HepG2 (cell line): ENCODE results near the gene RYR2. TPM values are rescaled to one million over a fixed set of nuclear protein-coding genes. Genes with fewer than 3 reads are reported as not detected.

Experiments used
- AKNA ChIP-seq: sonication (generic); formaldehyde crosslinking; IDR thresholded peaks from 2 replicates; pipeline ENCODE4 v1.4.0; 2020; ENCODE audit warnings: missing genetic modification reagents, borderline replicate concordance
- CBX5 ChIP-seq: sonication (generic); formaldehyde crosslinking; IDR thresholded peaks from 2 replicates; pipeline ENCODE4 v1.4.0; 2020; ENCODE audit warnings: missing genetic modification reagents, borderline replicate concordance
- DNMT1 ChIP-seq: sonication (generic); formaldehyde crosslinking; IDR thresholded peaks from 2 replicates; pipeline ENCODE4 v1.5.1; 2020; ENCODE audit warnings: mild to moderate bottlenecking, missing genetic modification reagents
- DNMT3B ChIP-seq: conservative IDR thresholded peaks from 2 replicates; pipeline ENCODE4 v1.6.1; 2016; ENCODE audit warnings: missing biosample characterization, control low read depth
- EED ChIP-seq: sonication (generic); formaldehyde crosslinking; IDR thresholded peaks from 2 replicates; pipeline ENCODE4 v1.5.0; 2020; ENCODE audit warnings: mild to moderate bottlenecking, missing genetic modification reagents
- HHEX ChIP-seq: IDR thresholded peaks from 2 replicates; pipeline ENCODE4 v1.6.1; 2016; ENCODE audit warnings: control low read depth
- KDM2A ChIP-seq: sonication (generic); formaldehyde crosslinking; IDR thresholded peaks from 2 replicates; pipeline ENCODE4 v1.4.0; 2020; ENCODE audit warnings: low read depth, missing genetic modification reagents, borderline replicate concordance
- MATR3 ChIP-seq: sonication (generic); formaldehyde crosslinking; IDR thresholded peaks from 2 replicates; pipeline ENCODE4 v1.4.0; 2020; ENCODE audit warnings: missing genetic modification reagents
- NR2C2 ChIP-seq: sonication (generic); formaldehyde crosslinking; IDR thresholded peaks from 2 replicates; pipeline ENCODE4 v1.4.0; 2020; ENCODE audit warnings: missing genetic modification reagents, mild to moderate bottlenecking, moderate library complexity, borderline replicate concordance
- PHF21A ChIP-seq: sonication (generic); formaldehyde crosslinking; IDR thresholded peaks from 2 replicates; pipeline ENCODE4 v1.5.0; 2020; ENCODE audit warnings: mild to moderate bottlenecking, missing genetic modification reagents
- PRMT3 ChIP-seq: sonication (generic); formaldehyde crosslinking; IDR thresholded peaks from 2 replicates; pipeline ENCODE4 v1.8.1; 2022; ENCODE audit warnings: low read depth, mild to moderate bottlenecking, moderate library complexity, missing genetic modification reagents, borderline replicate concordance
- SRSF9 ChIP-seq: fragments of 200-400 bp; formaldehyde crosslinking; IDR thresholded peaks from 2 replicates; pipeline ENCODE4 v1.6.1; 2018; ENCODE audit warnings: borderline replicate concordance, mild to moderate bottlenecking, low read depth, low read length; ENCODE audit not compliant: insufficient read depth, poor library complexity, severe bottlenecking
- SRY ChIP-seq: sonication (generic); formaldehyde crosslinking; IDR thresholded peaks from 2 replicates; pipeline ENCODE4 v1.8.0; 2022; ENCODE audit warnings: mild to moderate bottlenecking, missing genetic modification reagents
- TFDP1 ChIP-seq: IDR thresholded peaks from 2 replicates; pipeline ENCODE4 v1.6.1; 2016; ENCODE audit warnings: missing compliant biosample characterization, missing genetic modification reagents, borderline replicate concordance
- YEATS2 ChIP-seq: sonication (generic); formaldehyde crosslinking; IDR thresholded peaks from 2 replicates; pipeline ENCODE4 v1.4.0; 2020; ENCODE audit warnings: missing genetic modification reagents, borderline replicate concordance
- ZNF501 ChIP-seq: sonication (generic); formaldehyde crosslinking; IDR thresholded peaks from 2 replicates; pipeline ENCODE4 v1.5.1; 2020; ENCODE audit warnings: mild to moderate bottlenecking, moderate library complexity, missing genetic modification reagents
- ZNF549 ChIP-seq: sonication (generic); formaldehyde crosslinking; IDR thresholded peaks from 2 replicates; pipeline ENCODE4 v1.5.0; 2020; ENCODE audit warnings: missing genetic modification reagents
- ZNF557 ChIP-seq: sonication (generic); formaldehyde crosslinking; IDR thresholded peaks from 2 replicates; pipeline ENCODE4 v1.4.0; 2020; ENCODE audit warnings: missing genetic modification reagents
- ZNF607 ChIP-seq: sonication (generic); formaldehyde crosslinking; IDR thresholded peaks from 2 replicates; pipeline ENCODE4 v1.5.1; 2020; ENCODE audit warnings: missing genetic modification reagents, mild to moderate bottlenecking, borderline replicate concordance
- ZNF782 ChIP-seq: sonication (generic); formaldehyde crosslinking; IDR thresholded peaks from 2 replicates; pipeline ENCODE4 v1.4.0; 2020; ENCODE audit warnings: missing genetic modification reagents, mild to moderate bottlenecking, borderline replicate concordance
- ZSCAN22 ChIP-seq: sonication (generic); formaldehyde crosslinking; IDR thresholded peaks from 2 replicates; pipeline ENCODE4 v1.4.0; 2020; ENCODE audit warnings: mild to moderate bottlenecking, missing genetic modification reagents
- polyA plus RNA-seq, 8 experiments: library from polyadenylated mRNA; depleted of rRNA in 3 of 8; stranded (reverse) in 7 of 8; unstranded in 1 of 8; fragments of >200 nt; fragmentation: Illumina TruSeq in 4 of 8; extraction: Trizol in 4 of 8; gene quantifications; 2 replicates each; pipeline versions ENCODE4 v1.2.1 to v1.2.3, GENCODE V29; 2011 to 2016; ENCODE audit warnings: low read depth in 4 of 8, missing spikeins in 1 of 8, mixed read lengths in 1 of 8; ENCODE audit not compliant: insufficient read depth in 1 of 8
- total RNA-seq, 5 experiments: library from RNA; depleted of rRNA; stranded (reverse); fragments of >200 nt; fragmentation: Illumina TruSeq; extraction: Trizol; gene quantifications; 2 replicates each; pipeline ENCODE4 v1.2.3, GENCODE V29; 2016; ENCODE audit warnings: low read depth in 1 of 5

RYR2 gene
- total and polyA plus RNA-seq, 2 of the 13 experiments (the other 11 are each of a cell fraction or from before 2014, with no cell fraction given): not detected

- TF ChIP-seq AKNA (CRISPR knock-in tag) (no peak), ZNF607 (CRISPR knock-in tag) (peak; percentile 67; the same call in 1 of the 2 replicates), EED (0 out of 2 replicates have a peak, but pooled peaks have one; percentile 62), DNMT3B (CRISPR knock-in tag) (0 out of 2 replicates have a peak, but pooled peaks have one; percentile 33), CBX5 (CRISPR knock-in tag) (peak; percentile 91; the same call in 1 of the 2 replicates), PHF21A (CRISPR knock-in tag) (no peak; the same call in 1 of the 2 replicates), SRSF9 (no peak), PRMT3 (CRISPR knock-in tag) (0 out of 2 replicates have a peak, but pooled peaks have one; percentile 54), ZNF501 (peak; percentile 84), ZNF782 (CRISPR knock-in tag) (peak; percentile 64; the same call in 1 of the 2 replicates), MATR3 (CRISPR knock-in tag) (no peak), ZNF549 (CRISPR knock-in tag) (no peak), ZNF557 (CRISPR knock-in tag) (no peak), DNMT1 (CRISPR knock-in tag) (no peak), HHEX (CRISPR knock-in tag) (no peak), NR2C2 (CRISPR knock-in tag) (peak; percentile 89), TFDP1 (CRISPR knock-in tag) (peak; percentile 93; the same call in 1 of the 2 replicates), SRY (CRISPR knock-in tag) (peak; percentile 76), ZSCAN22 (CRISPR knock-in tag) (no peak), KDM2A (CRISPR knock-in tag) (peak; percentile 85), YEATS2 (CRISPR knock-in tag) (0 out of 2 replicates have a peak, but pooled peaks have one; percentile 35)
These were observed 822.6 kb downstream of the RYR2 start (continued) for GRCh38 chr1:237864338-237865244.
